22Rv1 (cell line): Measurements from ENCODE around the gene WDR27.

Experiments used
- H3K27ac ChIP-seq: fragments of 450-650 bp; 2 replicates; pipeline ENCODE4 v1.5.1; 2017
- CTCF ChIP-seq: fragments of 450-650 bp; IDR thresholded peaks from 2 replicates; pipeline ENCODE4 v1.5.1; 2017; ENCODE audit warnings: mild to moderate bottlenecking
- ZFX ChIP-seq: fragments of 450-650 bp; IDR thresholded peaks from 2 replicates; pipeline ENCODE4 v1.6.1; 2017; ENCODE audit warnings: antibody characterized with exemption, borderline replicate concordance

WDR27 gene

GRCh38 chr6:169407325-169407724 is 294.5 kb downstream of the WDR27 start:
- no peak overlapping the region for H3K27ac ChIP-seq
- TF ChIP-seq CTCF: no peak
- no peak for TF ChIP-seq ZFX
